Airway epithelial cell (primary cell): ENCODE measurements around the gene MMP8. TPM values are rescaled to one million over a fixed set of nuclear protein-coding genes. Genes with fewer than 3 reads are reported as not detected.

Experiments
- total RNA-seq: library from RNA; depleted of rRNA; stranded (reverse); fragments of >200 nt; gene quantifications from 2 replicates; pipeline ENCODE4 v1.2.3, GENCODE V29; 2015

Gene MMP8
- total RNA-seq = not detected in 2 replicates

GRCh38 chr11:102724904-102725500 is at the start of gene MMP8:
MMP8 (minus strand) TSS chr11:102724954; CDS start chr11:102724855, 99 bp downstream.

GRCh38 chr11:102705626-102706025 is 19.1 kb downstream of the MMP8 start, which contains the start of gene MMP27:
MMP27 (minus strand) TSS chr11:102705769; CDS start chr11:102705714, 55 bp downstream.

Other genes starting within 250 kb of the MMP8 start
- gene MMP7, start 194.2 kb downstream of the MMP8 start, total RNA-seq = 1.1 and 1.3 TPM in 2 replicates
- not detected in 2 replicates for gene MMP20, start 99.6 kb downstream of the MMP8 start, total RNA-seq
- not detected in 2 replicates for gene MMP27, start 19.2 kb downstream of the MMP8 start, total RNA-seq
- gene MMP10, start 55.7 kb upstream of the MMP8 start, total RNA-seq = 2.8 and 17.1 TPM in 2 replicates
- 0.23 and 3.5 TPM in 2 replicates for gene MMP1, start 73.2 kb upstream of the MMP8 start, total RNA-seq
- 0.05 and 0.21 TPM in 2 replicates for gene MMP3, start 118.7 kb upstream of the MMP8 start, total RNA-seq
- gene MMP12, start 150.0 kb upstream of the MMP8 start, total RNA-seq = not detected in 2 replicates
- gene MMP13, start 230.8 kb upstream of the MMP8 start, total RNA-seq = 1.2 and 2.3 TPM in 2 replicates